Astrocyte (in vitro differentiated cells and primary cell): Measurements from ENCODE around the gene ARIH2. TPM values are rescaled to one million over a fixed set of nuclear protein-coding genes. Genes with fewer than 3 reads are reported as not detected.

Source experiments
- DNase-seq: peaks from one replicate; pipeline ENCODE4 v3.0.0-alpha.2; 2010; ENCODE audit warnings: low read depth
- FAIRE-seq: peaks from 2 replicates; lab custom pipeline; 2011; peaks lifted over from hg19 to GRCh38; lab: Jason Lieb, UNC
- H2AFZ ChIP-seq: 2 replicates; pipeline ENCODE4 v1.6.0; 2012; ENCODE audit warnings: low read depth, low read length, inconsistent platforms
- H3K27ac ChIP-seq: 2 replicates; pipeline ENCODE4 v1.5.1; 2011; ENCODE audit warnings: low read depth, low read length, inconsistent platforms
- H3K27me3 ChIP-seq: 2 replicates; pipeline ENCODE4 v1.6.0; 2011; ENCODE audit warnings: low read length, inconsistent platforms; ENCODE audit not compliant: insufficient read depth
- H3K36me3 ChIP-seq: 2 replicates; pipeline ENCODE4 v1.5.1; 2011; ENCODE audit warnings: low read length, inconsistent platforms; ENCODE audit not compliant: insufficient read depth
- H3K4me1 ChIP-seq: 2 replicates; pipeline ENCODE4 v1.5.1; 2011; ENCODE audit warnings: low read length, inconsistent platforms; ENCODE audit not compliant: insufficient read depth
- H3K4me2 ChIP-seq: 2 replicates; pipeline ENCODE4 v1.6.0; 2012; ENCODE audit warnings: low read length, inconsistent platforms
- H3K4me3 ChIP-seq: 2 replicates; pipeline ENCODE4 v1.5.1; 2011; ENCODE audit warnings: low read depth, mild to moderate bottlenecking, low read length, inconsistent platforms; ENCODE audit not compliant: insufficient read depth
- H3K79me2 ChIP-seq: 2 replicates; pipeline ENCODE4 v1.6.0; 2012; ENCODE audit warnings: mild to moderate bottlenecking, low read length, inconsistent platforms; ENCODE audit not compliant: insufficient read depth
- H3K9ac ChIP-seq: 2 replicates; pipeline ENCODE4 v1.6.0; 2012; ENCODE audit warnings: mild to moderate bottlenecking, low read length, inconsistent platforms
- H3K9me3 ChIP-seq: 2 replicates; pipeline ENCODE4 v1.5.1; 2012; ENCODE audit warnings: low read depth, mild to moderate bottlenecking, low read length, inconsistent platforms; ENCODE audit not compliant: insufficient read depth
- H4K20me1 ChIP-seq: 2 replicates; pipeline ENCODE4 v1.6.0; 2012; ENCODE audit warnings: low read length, inconsistent platforms; ENCODE audit not compliant: insufficient read depth
- H3K27ac Mint-ChIP-seq: one replicate; pipeline ENCODE4 v1.8.0; 2021; ENCODE audit warnings: mild to moderate bottlenecking, mixed read lengths; ENCODE audit not compliant: unreplicated experiment
- H3K27me3 Mint-ChIP-seq: one replicate; pipeline ENCODE4 v1.8.0; 2021; ENCODE audit warnings: low read depth, mixed read lengths; ENCODE audit not compliant: unreplicated experiment
- H3K36me3 Mint-ChIP-seq: one replicate; pipeline ENCODE4 v1.8.0; 2021; ENCODE audit warnings: low read depth, mixed read lengths; ENCODE audit not compliant: unreplicated experiment
- H3K4me1 Mint-ChIP-seq: one replicate; pipeline ENCODE4 v1.8.0; 2021; ENCODE audit warnings: low read depth, mixed read lengths; ENCODE audit not compliant: unreplicated experiment
- H3K4me3 Mint-ChIP-seq: one replicate; pipeline ENCODE4 v1.8.0; 2021; ENCODE audit warnings: mild to moderate bottlenecking, moderate library complexity, mixed read lengths; ENCODE audit not compliant: unreplicated experiment
- H3K9me3 Mint-ChIP-seq: one replicate; pipeline ENCODE4 v1.8.0; 2021; ENCODE audit warnings: mild to moderate bottlenecking, mixed read lengths; ENCODE audit not compliant: unreplicated experiment
- EZH2 ChIP-seq: IDR thresholded peaks from 2 replicates; pipeline ENCODE4 v1.6.1; 2012; ENCODE audit warnings: mild to moderate bottlenecking, low read length, inconsistent platforms; ENCODE audit not compliant: insufficient read depth
- total RNA-seq: library from RNA; stranded (reverse); gene quantifications from 2 replicates; pipeline ENCODE4 v1.2.1, GENCODE V29; 2021
- TF ChIP-seq, protein P1 (sequence below): IDR thresholded peaks from 2 replicates; pipeline ENCODE4 v1.5.1; 2011; ENCODE audit warnings: low read depth, mild to moderate bottlenecking, inconsistent platforms, low read length, moderate library complexity; ENCODE audit not compliant: insufficient read depth

Gene ARIH2
- total RNA-seq, 1 donor from 2014 or later = 94.6 TPM

DNA sequence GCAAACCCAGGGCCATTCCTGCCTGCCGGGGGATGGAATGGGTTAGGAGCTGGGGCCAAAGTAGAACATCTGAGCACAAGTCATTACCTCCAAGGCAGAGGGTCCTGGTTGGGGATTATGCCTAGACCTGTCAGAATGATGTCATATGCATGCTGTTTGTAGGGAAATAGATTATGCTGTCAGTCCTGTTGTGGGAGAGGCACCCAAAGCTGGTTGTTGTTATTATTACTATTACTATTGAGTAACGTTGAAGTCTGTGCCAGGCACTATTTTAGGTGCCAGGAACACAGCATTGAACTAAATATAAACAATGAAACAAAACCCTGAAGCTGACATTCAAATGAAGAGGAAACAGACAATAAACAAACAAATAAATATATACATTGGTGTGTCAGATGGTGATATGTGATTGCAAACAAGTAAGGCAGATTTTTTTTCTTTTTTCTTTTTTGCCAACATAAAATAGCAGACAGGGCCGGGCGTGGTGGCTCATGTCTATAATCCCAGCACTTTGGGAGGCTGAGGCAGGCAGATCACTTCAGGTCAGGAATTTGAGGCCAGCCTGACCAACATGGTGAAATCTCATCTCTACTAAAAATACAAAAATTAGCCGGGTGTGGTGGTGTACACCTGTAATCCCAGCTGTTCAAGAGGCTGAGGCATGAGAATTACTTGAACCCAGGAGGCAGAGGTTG, 73.4 kb downstream of the ARIH2 start:
- peaks cover 20% of the 10 kb centered on the region for H3K4me1 Mint-ChIP-seq
- no peaks in the 10 kb centered on the region for H3K9me3 Mint-ChIP-seq
- peak overlapping the region; percentile 77 for H3K4me3 Mint-ChIP-seq
- FAIRE-seq = no peak
- Histone ChIP-seq H3K27ac (no peak overlapping the region), H3K79me2 (peaks cover 32% of the 10 kb centered on the region), H3K9ac (no peak overlapping the region), H3K4me2 (peak overlapping the region; percentile 84), H3K27me3 (no peaks in the 10 kb centered on the region), H3K36me3 (peaks cover 2% of the 10 kb centered on the region), H3K9me3 (no peaks in the 10 kb centered on the region), H3K4me3 (no peak overlapping the region), H2AFZ (no peak overlapping the region), H3K4me1 (peaks cover 23% of the 10 kb centered on the region), H4K20me1 (peaks cover 14% of the 10 kb centered on the region)
- no peaks in the 10 kb centered on the region for H3K27me3 Mint-ChIP-seq
- no peak for TF ChIP-seq EZH2
- TF ChIP-seq, protein P1, sequence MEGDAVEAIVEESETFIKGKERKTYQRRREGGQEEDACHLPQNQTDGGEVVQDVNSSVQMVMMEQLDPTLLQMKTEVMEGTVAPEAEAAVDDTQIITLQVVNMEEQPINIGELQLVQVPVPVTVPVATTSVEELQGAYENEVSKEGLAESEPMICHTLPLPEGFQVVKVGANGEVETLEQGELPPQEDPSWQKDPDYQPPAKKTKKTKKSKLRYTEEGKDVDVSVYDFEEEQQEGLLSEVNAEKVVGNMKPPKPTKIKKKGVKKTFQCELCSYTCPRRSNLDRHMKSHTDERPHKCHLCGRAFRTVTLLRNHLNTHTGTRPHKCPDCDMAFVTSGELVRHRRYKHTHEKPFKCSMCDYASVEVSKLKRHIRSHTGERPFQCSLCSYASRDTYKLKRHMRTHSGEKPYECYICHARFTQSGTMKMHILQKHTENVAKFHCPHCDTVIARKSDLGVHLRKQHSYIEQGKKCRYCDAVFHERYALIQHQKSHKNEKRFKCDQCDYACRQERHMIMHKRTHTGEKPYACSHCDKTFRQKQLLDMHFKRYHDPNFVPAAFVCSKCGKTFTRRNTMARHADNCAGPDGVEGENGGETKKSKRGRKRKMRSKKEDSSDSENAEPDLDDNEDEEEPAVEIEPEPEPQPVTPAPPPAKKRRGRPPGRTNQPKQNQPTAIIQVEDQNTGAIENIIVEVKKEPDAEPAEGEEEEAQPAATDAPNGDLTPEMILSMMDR = no peak
- peak overlapping the region; percentile 34 for H3K27ac Mint-ChIP-seq
- H3K36me3 Mint-ChIP-seq = peaks cover 4% of the 10 kb centered on the region
- DNase-seq = no peak

DNA sequence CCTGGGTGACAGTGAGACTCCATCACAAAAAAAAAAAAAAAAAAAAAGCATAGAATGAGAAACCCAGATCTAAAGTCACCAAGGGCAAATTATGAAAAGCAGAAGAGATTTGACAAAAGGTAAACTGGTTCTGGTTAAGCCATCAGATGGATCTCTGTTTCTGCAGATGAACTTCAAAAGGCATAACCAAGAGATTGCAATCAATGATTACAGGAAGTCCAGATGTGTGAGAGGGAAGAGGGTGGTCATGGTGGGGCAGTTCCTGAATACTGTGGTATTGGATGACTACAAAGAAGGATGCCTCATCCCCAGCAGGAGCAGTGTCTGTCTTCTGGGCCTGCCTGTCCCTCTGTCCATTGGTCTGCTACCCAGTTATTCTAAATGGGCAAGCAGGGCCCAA, 75.2 kb downstream of the ARIH2 start:
- H3K4me1 Mint-ChIP-seq = peaks cover 17% of the 10 kb centered on the region
- TF ChIP-seq, protein P1 = no peak
- no peak for TF ChIP-seq EZH2
- peaks cover 23% of the 10 kb centered on the region for H3K4me1 ChIP-seq
- H3K36me3 ChIP-seq = peaks cover 2% of the 10 kb centered on the region
- no peaks in the 10 kb centered on the region for H3K9me3 Mint-ChIP-seq
- peaks cover 32% of the 10 kb centered on the region for H3K79me2 ChIP-seq
- H3K27me3 Mint-ChIP-seq = no peaks in the 10 kb centered on the region
- H3K4me2 ChIP-seq = no peak overlapping the region
- FAIRE-seq (no peak), DNase-seq (no peak)
- no peak overlapping the region for H3K27ac Mint-ChIP-seq
- no peak overlapping the region for H3K9ac ChIP-seq
- H3K9me3 ChIP-seq = no peaks in the 10 kb centered on the region
- H3K4me3 Mint-ChIP-seq = no peak overlapping the region
- no peak overlapping the region for H3K27ac ChIP-seq
- no peaks in the 10 kb centered on the region for H3K27me3 ChIP-seq
- no peak overlapping the region for H2AFZ ChIP-seq
- no peak overlapping the region for H3K4me3 ChIP-seq
- H4K20me1 ChIP-seq = peaks cover 14% of the 10 kb centered on the region
- H3K36me3 Mint-ChIP-seq = peaks cover 4% of the 10 kb centered on the region

DNA sequence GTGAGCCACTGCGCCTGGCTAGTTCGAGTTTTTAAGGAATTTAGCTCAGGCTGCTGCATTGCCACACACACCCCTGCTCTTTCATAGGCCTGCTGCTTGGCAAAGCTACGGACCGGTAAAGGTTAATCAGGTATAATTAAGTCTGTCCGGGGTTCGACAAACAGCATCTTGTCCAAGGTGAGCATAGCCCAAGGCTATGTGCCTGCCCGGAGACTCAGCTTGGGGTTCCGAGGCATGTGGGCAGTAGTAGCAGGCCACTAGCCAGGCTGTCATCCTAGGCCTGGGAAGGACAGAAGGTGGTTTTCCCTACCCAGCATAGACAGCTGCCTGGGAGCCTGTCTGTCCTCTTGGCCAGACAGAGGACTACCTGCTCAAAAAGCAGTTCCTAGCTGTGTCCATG, 78.0 kb downstream of the ARIH2 start:
- H3K9ac ChIP-seq = no peak overlapping the region
- H3K27me3 ChIP-seq = no peaks in the 10 kb centered on the region
- FAIRE-seq (no peak), DNase-seq (no peak)
- peaks cover 2% of the 10 kb centered on the region for H3K36me3 ChIP-seq
- Mint-ChIP-seq H3K27ac (no peak overlapping the region), H3K27me3 (no peaks in the 10 kb centered on the region), H3K36me3 (peaks cover 10% of the 10 kb centered on the region), H3K9me3 (no peaks in the 10 kb centered on the region), H3K4me1 (peaks cover 5% of the 10 kb centered on the region), H3K4me3 (no peak overlapping the region)
- H3K27ac ChIP-seq = no peak overlapping the region
- H3K4me2 ChIP-seq = no peak overlapping the region
- H2AFZ ChIP-seq = no peak overlapping the region
- TF ChIP-seq, protein P1 = no peak
- no peak for TF ChIP-seq EZH2
- peaks cover 16% of the 10 kb centered on the region for H3K79me2 ChIP-seq
- H3K4me3 ChIP-seq = no peak overlapping the region
- no peaks in the 10 kb centered on the region for H3K9me3 ChIP-seq
- H4K20me1 ChIP-seq = peaks cover 7% of the 10 kb centered on the region
- peaks cover 2% of the 10 kb centered on the region for H3K4me1 ChIP-seq
